GM19240 (cell line): Measurements from ENCODE around the gene MYH4.

Source experiments
- DNase-seq: peaks from one replicate; pipeline ENCODE4 v3.0.0; 2011; ENCODE audit warnings: low spot score; ENCODE audit not compliant: insufficient read length

Gene MYH4

GRCh38 chr17:10469459-10469858 is at the start of gene MYH4:
Gene MYH4 (minus strand): TSS chr17:10469559. CDS start chr17:10466745, 2,814 bp downstream.
- DNase-seq, result no peak

GRCh38 chr17:10518271-10519037 is 49.1 kb upstream of the MYH4 start, which contains the start of gene MYH1:
Gene MYH1 (minus strand): TSS chr17:10518542. CDS start chr17:10516642, 1,900 bp downstream.
- DNase-seq, result no peak

- DNase-seq, result no peak
Observed at GRCh38 chr17:10516638-10517037, 47.3 kb upstream of the MYH4 start.

- no peak for DNase-seq
Observed at GRCh38 chr17:10516065-10516464, 46.7 kb upstream of the MYH4 start.

GRCh38 chr17:10513299-10514067 is 44.1 kb upstream of the MYH4 start:
- no peak for DNase-seq

GRCh38 chr17:10512856-10513255 is 43.5 kb upstream of the MYH4 start:
- DNase-seq, result no peak

GRCh38 chr17:10499950-10500349 is 30.6 kb upstream of the MYH4 start:
- no peak for DNase-seq

- no peak for DNase-seq
Observed at GRCh38 chr17:10492004-10492403, 22.6 kb upstream of the MYH4 start.

- no peak for DNase-seq
Observed at GRCh38 chr17:10482252-10482651, 12.9 kb upstream of the MYH4 start.

GRCh38 chr17:10477701-10478100 is 8.3 kb upstream of the MYH4 start:
- DNase-seq, result no peak

GRCh38 chr17:10474536-10474935 is 5.2 kb upstream of the MYH4 start:
- DNase-seq, result no peak

GRCh38 chr17:10471858-10472257 is 2.5 kb upstream of the MYH4 start:
- DNase-seq, result no peak

GRCh38 chr17:10463402-10463801 is 6.0 kb downstream of the MYH4 start:
- DNase-seq, result no peak

- no peak for DNase-seq
Observed at GRCh38 chr17:10460062-10460461, 9.3 kb downstream of the MYH4 start.

GRCh38 chr17:10458701-10459100 is 10.7 kb downstream of the MYH4 start:
- DNase-seq, result no peak

GRCh38 chr17:10457952-10458351 is 11.4 kb downstream of the MYH4 start:
- no peak for DNase-seq

GRCh38 chr17:10447026-10447931 is 22.1 kb downstream of the MYH4 start:
- no peak for DNase-seq

- DNase-seq, result no peak
Observed at GRCh38 chr17:10439816-10440215, 29.5 kb downstream of the MYH4 start.

- no peak for DNase-seq
Observed at GRCh38 chr17:10435096-10435495, 34.3 kb downstream of the MYH4 start.

GRCh38 chr17:10429421-10430045 is 39.8 kb downstream of the MYH4 start:
- DNase-seq, result no peak

- DNase-seq, result no peak
Observed at GRCh38 chr17:10428781-10429180, 40.6 kb downstream of the MYH4 start.
